ENCODE data around the gene BRD4.
"Not testable (repeated sequence)": the region's sequence is repeated elsewhere in the genome, so short reads cannot be mapped to it uniquely, and the experiment has no call there.

BRD4 gene

DNA sequence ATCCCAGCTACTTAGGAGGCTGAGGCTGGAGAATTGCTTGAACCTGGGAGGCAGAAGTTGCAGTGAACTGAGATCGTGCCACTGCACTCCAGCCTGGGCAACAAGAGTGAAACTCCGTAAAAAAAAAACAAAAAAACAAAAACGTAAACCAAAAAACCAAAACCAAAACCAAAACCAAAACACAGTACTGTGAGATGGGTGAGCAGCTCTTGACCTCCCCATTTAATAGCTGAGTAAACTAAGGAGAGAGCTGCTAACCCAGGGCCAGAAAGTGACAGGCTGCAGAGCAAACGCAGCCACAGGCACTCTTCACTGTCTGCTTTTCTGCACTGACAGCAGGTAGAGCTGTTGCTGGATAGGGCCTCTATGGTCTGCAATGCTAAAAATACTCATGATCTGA, 27.7 kb upstream of the BRD4 start:
- not testable (repeated sequence) for DNase-seq (ENCODE audit: low read depth)

DNA sequence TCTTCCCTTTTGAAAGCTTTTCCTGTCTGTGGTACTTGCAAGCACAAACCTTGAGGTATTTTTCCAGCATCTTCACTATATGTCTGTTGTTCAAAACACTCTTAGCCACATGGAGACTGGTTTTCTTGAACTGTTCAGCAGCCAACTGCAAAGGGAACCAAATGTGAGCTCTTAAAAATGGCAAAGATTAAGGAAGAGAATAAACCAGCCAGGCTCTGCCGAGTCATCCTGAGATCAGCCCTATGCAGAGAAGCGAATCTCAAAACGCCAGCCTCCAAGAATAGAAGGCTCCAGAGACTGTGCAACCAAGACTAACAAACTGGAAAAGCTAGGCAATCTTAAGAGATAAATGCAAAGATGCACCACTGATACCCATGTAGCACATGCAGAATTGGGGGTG, 26.6 kb upstream of the BRD4 start:
- DNase-seq (ENCODE audit: low read depth) = no peak

DNA sequence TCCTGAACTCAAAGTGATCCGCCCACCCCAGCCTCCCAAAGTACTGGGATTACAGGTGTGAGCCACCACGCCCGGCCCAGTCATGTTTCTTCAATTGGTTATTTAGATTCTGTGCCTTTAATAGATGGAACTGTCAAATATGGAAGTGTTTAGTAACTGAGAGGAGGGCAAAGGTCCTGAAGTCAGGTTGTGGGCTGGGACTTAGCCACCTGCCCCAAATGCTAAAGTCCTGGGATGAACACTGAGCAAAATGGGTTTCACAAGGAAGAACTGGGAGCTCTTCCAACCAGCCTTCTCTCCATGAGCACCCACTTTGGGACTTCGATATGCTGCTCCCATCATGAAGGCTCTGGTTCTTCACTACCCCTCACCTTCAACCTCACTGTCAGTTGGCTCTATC, 25.6 kb upstream of the BRD4 start:
- no peak for DNase-seq (ENCODE audit: low read depth)

DNA sequence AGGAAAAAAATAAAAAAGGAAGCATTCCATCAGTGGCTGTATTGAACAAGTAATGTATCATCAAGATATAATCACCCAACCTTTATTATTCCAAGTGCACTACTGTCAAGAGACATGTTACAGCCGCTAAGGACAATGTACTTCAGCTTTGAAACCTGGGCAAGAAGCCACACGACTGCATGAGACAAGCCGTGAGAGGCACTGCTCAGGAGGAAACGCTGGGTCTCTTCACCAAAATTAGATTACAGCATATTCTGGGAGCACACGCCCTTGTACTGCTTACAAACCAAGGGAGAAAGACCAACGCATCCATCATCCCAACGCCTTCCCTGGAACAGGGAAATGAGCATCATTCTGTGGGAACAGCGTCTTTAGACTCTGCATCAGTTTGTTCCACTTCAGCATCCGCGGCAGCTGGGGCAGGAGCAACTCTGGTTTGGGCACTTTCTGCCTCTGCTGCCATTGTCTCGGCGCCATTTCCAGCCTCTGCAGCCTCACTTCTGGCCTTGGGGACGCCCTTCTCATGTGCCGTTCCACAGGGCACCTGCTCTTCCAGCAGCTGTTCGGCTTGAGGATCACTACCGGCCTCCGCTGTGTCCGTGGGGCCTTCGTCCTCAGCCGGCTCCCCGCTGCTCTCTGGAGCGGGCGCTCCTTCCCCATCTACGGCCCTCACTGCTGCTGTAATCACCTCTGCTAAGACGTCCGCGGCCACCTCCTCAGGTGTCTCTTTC, 22.4 kb upstream of the BRD4 start:
- no peak for DNase-seq (ENCODE audit: low read depth)

DNA sequence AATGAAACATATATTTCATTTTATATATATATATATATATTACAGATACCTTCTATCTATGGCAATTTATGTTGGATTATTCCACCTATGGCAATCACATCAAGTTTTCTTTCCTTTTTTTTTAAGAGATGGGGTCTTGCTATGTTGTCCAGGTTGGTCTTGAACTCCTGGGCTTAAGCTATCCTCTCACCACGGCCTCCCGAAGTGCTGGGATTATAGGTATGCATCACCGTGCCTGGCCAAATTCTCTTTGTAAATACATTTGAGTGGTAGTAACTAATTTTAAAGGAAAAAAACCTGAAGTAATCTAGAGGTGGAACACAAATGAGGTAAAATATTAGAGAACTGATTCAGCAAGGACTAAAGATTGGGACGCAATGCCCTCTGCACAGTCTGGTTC, 21.6 kb upstream of the BRD4 start:
- DNase-seq (ENCODE audit: low read depth) = no peak

DNA sequence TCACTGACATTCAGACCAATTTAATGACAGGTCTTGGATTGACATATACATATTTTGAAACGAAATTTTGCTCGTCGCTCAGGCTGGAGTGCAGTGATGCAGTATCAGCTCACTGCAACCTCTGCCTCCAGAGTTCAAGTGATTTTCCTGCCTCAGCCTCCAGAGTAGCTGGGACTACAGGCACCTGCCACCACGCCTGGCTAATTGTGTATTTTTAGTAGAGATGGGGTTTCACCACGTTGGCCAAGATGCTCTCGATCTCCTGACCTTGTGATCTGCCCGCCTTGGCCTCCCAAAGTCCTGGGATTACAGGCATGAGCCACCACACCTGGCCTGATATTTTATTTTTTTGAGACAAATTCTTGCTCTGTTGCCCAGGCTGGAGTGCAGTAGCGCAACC, 20.2 kb upstream of the BRD4 start:
- not testable (repeated sequence) for DNase-seq (ENCODE audit: low read depth)

DNA sequence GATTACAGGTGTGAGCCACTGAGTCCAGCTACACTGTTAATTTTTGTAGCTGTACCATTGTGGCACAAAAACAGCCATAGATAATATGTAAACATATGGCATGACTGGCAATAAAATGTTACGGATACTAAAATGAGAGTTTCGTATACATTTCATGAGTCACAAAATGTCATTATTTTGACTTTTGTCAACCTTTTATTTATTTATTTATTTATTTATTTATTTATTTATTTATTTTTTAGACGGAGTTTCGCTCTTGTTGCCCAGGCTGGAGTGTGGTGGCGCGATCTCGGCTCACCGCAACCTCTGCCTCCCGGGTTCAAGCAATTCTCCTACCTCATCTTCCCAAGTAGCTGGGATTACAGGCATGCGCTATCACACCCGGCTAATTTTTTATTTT, 9.0 kb upstream of the BRD4 start:
- DNase-seq (ENCODE audit: low read depth) = not testable (repeated sequence)

DNA sequence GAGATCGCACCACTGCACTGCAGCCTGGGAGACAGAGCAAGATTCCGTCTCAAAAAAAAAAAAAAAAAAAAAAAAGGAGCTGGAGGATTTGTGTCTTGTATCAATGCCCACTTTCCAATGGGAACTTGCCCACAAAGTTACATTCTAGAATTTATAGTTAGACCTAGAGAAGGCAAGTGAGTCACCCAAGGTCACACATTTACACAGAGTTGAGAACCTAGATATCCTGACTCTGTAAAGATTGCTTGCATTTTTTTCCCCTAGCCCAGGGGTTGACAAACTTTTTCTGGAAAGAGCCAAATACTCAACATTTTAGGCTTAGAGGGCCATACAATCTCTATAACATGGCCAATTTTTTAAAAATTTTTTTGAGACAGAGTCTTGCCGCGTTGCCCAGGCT, 7.7 kb upstream of the BRD4 start:
- no peak for DNase-seq (ENCODE audit: low read depth)

DNA sequence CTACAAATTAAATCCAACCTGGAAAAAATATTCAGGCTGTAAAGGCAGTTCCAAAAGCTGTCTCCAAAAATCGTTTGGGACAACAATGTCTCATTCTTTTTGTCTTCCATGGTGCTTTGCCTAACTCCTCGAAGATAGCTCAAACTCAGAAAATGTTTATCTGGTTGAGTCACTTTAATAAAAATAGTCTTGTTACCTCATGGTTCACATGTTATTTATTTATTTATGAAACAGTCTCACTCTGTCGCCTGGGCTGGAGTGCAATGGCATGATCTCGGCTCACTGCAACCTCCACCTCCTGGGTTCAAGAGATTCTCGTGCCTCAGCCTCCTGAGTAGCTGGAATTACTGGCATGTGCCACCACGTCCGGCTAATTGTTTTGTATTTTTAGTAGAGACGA, 4.9 kb upstream of the BRD4 start:
- no peak for DNase-seq (ENCODE audit: low read depth)

DNA sequence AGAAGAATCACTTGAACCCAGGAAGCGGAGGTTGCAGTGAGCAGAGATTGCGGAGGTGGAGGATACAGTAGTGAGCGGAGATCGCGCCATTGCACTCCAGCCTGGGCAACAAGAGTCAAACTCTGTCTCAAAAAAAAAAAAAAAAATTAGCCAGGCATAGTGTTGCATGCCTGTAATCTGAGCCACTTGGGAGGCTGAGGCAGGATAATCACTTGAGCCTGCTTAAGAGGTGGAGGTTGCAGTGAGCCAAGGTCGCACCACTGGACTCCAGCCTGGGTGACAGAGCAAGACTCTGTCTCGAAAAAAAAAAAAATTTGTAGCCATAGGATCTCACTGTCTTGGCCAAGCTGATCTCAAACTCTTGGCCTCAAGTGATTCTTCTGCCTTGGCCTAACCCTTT, 3.7 kb upstream of the BRD4 start:
- not testable (repeated sequence) for DNase-seq (ENCODE audit: low read depth)

DNA sequence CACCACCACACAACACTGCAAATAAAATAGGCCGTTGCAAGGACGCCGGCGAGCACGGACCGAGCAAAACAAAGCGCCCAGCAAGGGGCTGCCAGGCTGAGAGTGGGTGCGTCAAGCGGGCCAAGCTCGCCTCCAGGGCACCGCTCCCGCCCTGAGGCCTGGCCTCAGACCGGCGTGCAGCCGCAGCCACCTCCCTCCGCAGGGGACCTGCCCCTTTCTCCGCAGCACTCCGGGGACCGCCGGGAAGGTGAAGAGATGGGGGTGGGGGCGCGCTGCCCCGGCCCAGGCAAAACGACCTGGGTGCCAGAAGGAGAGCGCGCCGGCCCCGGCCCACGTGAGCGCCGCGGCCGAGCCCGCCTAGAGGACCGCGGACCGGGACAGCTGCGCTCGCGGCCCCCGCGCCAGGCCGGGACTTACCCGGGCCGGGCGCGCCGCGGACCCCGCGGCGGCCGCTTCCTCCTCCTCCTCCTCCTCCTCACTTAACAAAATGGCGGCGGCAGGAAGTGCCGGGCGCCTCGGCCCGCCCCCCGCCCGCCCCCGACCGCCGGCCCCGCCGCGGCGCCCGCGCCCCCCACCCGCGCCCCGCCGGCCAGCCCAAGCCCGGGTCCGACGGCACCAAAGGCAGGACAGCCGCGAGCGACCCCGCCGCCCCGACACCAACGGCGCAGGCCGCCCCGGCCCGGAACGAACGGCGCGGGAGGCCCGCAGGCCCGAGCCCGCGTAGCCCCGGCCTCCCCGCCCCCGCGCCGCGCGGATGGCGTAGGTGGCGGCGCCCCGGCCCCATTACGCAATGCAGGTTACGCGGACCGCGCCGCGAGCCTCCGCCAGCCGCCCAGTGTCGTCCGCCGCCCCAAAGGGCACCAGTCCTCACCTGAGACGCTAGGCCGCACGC, 674 bp downstream of the BRD4 start:
- DNase-seq (ENCODE audit: low read depth) = no peak

DNA sequence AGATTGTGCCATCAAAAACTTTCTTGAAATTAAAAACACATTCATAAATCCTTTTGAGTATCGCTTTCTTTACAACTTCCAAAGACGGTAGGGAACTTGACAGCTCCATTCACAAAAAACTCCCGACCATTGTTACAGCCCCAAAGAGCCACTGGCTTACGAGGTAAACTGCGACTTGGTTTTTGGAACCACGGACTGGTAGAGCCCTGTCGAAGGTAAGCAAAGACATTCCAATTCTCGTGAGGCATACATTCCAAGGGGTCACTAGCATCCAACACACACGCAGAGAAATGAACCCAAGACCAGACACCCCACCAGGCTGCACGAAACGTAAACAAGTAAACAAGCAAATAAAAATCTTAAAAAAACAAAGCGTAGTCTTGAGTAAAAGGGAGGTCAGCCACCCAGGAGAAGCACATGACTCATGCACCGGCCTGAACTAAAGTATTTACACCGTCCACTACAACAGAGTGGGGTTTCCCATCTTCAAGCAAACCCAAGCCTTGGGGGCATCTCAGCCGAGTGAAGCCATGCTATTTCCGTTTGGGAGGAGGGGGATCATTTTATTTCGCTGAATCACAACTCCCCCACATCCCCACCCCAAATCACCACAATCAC, 1.4 kb downstream of the BRD4 start:
- DNase-seq (ENCODE audit: low read depth) = no peak

DNA sequence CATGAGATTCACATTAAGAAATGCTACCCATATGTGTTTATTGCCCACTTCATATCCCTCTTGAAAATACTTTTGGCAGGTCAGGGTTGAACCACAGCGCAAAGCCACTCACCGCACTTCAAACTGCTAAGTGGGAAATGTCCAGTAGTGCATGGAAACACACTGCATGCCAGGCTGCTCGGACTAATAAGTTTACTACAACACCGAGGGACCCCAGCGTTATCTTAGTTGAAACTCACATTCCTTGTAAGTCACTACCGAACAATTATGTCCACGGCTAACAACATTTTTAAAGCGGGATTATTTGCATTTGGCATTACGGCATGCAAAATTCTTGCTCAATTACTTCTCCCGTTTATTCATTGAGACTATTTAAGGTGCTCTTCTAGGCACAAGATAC, 4.0 kb downstream of the BRD4 start:
- no peak for DNase-seq (ENCODE audit: low read depth)

DNA sequence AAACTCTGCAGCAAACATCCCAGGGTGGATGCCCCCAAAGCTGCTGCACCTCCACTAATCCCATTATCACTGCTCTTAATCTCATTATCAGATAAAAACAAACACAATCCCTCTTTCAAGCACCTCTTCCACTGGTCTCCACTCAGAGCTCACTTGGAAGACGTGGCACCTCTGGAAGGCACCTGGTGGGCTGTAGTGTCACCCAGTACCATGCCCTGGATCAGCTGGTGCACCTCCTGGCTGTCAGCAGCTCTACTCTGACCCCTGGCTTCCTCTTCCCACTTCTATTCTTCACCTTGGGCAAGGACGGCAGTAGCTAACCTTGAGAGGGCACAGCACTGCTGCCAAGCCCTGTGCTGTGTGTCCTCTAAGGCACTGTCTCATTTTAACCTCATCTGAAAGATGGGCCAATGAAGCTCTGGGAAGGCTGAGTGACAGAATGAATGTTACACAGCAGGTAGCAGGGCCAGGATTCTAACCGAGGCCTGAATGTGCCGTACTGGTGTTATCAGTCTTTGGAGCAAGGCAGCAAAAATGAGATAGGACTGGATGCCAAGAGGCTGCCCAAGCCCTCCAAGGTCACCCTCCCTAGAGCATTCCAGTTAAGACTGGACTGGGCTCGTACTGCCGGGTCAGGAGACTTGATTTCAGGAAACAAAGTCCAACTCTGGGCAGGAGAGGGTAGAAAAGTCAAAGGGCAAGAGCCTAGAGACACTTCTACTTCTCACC, 7.4 kb downstream of the BRD4 start:
- DNase-seq (ENCODE audit: low read depth) = no peak

DNA sequence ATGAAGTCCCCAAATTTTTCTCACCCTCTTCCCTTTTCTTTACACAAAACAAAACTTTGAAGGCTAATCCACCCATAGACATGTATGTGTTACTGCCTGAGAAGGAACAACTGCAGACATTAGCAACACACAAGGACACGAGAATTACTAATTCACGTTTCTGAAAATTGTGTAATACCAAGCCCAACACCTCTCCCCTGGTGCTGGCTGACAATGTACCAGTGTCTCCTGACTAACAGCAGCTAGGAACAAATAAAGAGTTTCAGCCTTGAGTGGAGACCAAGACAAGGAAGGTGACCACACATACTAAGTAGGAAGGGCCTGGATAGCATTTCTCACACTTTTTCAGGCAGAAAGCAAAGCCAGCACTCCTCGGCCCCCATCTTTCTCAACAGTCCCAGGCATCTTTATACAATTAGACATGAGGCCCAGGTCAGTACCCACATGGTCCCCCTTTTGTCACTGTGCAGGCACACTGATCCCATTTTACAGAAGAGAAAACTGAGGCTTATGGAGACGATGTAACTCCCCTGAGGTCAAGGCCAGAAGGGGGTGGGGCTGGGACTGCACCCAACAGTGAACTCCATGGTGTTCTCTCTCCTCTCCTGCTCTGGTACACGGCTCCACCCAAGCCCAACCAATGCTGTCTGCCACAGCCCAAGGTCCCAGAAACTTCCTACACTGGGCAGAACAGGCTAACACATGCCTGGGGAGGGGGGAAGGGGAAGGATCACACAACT, 8.7 kb downstream of the BRD4 start:
- DNase-seq (ENCODE audit: low read depth) = no peak

DNA sequence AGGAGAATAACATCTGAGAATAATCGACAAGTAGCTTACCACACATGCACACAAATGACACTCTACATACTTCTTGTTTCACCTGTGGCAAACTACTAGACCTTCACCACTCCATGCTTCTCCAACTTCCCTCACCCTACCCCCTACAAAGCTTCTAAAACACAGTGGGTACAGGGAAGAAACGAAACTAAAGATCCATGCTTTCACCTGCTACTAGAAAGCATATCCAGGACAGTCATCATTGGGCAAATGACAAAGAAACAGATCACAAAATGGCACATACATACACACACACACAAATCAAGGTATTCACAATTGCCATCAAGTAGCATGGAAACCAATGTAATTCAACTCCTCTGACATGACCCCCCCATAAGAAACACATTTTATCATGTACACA, 10.6 kb downstream of the BRD4 start:
- DNase-seq (ENCODE audit: low read depth) = no peak

DNA sequence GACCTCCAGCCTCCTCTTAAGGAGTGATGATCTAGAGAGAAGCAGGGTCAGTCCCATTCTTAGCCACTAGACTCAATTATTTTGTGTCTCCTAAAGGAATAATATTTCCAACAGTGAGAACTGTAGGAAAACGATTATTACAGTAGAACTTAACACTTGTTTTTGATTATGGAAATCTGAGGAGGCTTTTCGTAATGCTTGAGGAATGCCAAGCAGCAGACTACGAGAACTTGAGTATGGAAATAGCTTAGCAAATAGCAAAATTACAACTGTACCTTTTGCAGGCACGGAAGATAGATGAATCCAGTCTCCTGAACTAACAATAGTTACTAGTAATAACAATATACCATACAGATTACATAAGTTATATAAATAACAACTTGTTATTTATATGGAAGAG, 12.2 kb downstream of the BRD4 start:
- DNase-seq (ENCODE audit: low read depth) = no peak

DNA sequence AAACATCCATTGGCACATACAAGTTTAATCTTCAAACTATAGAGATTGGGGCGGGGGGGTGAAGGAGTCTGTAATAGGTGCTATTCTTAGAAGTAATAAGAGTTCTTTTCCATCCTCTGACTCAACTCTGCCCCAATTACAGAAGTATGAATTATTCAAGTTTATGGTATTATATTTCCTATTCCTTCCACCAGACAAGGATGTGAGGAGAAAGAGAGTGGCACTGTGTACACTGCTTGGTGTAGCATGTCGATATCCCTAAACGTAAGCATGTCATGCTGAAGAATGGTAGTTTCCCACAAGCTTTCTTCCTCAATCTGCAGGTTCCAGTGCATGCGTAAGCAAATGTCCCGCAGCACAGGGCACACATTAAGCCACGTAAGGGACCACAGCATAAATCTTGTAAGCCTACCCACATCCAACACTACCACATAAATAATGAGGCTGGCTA, 14.1 kb downstream of the BRD4 start:
- no peak for DNase-seq (ENCODE audit: low read depth)

DNA sequence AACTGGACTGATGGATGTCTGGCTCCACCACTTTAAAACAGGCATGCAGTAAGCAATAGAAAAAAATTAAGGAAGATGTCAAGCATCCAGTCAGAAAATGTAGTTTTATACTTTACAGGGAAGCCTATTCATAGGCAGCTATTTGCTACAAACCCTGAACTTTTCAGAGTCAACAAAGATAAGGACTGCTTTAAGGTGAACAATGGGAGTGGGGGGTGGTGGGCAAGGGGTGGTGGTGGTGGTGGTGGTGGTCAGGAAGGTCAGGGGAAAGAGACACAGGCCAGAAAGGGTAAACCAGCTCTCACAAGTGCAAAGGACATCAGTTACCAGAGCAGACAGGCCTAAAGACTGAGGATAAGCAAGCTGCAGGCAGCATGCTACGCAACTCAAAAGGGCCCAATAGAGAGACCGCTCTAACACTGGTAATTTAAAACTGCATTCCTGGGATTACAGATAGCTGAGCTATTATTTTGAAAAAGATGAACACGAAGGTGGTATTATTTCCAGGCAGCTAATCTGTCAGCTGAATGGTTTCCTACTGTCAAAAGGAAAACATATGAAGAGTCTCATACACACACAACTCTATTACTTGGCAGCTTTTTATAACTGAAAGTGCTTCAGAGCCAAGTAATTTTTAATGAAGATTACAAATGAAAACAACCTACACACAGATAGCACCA, 14.8 kb downstream of the BRD4 start:
- no peak for DNase-seq (ENCODE audit: low read depth)

DNA sequence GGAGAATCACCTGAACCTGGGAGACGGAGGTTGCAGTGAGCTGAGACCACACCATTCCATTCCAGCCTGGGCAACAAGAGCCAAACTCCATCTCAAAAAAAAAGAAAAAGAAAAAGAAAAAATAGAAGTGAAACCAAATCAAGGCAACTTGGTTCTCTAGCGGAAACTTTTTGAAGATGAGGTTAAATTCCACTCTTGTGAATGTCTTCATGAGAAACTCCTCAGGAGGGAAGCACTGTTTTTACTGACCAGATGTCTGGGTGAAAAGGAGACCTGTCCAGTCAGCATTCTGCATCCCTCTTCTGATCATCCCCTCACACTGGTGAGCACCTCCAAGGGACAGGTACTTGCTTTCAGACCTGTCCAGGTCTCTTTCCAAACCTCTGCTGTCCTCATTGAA, 15.8 kb downstream of the BRD4 start:
- no peak for DNase-seq (ENCODE audit: low read depth)

DNA sequence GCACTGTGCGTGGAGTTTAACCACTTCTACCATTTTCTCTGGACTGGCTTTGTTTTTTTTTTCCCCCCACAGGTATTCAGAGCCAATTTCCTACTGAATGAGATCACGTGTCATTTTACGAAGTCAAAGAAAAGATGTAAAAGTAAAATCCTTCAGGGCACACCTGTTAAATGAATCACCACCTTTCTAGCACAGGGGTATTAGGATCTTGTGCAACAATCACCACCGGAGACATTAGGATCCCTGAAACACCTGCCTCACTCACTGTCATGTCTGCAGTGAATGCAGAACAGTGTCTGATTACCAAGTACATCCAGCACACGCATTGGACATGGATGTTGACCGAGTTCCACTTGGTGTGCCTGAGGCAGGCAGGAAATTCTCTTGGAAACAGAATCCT, 17.2 kb downstream of the BRD4 start:
- DNase-seq (ENCODE audit: low read depth) = no peak

All from non-pigmented ciliary epithelial cell (primary cell).